Smooth muscle cell (in vitro differentiated cells): ENCODE results near the gene GPRC5A. TPM values are rescaled to one million over a fixed set of nuclear protein-coding genes. Genes with fewer than 3 reads are reported as not detected.

Experiments used
- DNase-seq: peaks from one replicate; lab custom pipeline; 2025; ENCODE audit not compliant: unreplicated experiment; lab: John Stamatoyannopoulos, UW
- H2AFZ ChIP-seq: fragments of 200-600 bp; sonication (generic); 2 replicates; pipeline ENCODE4 v1.6.0; 2016; ENCODE audit warnings: antibody characterized with exemption, low read depth, mild to moderate bottlenecking
- H3F3A ChIP-seq: fragments of 200-600 bp; sonication (generic); 2 replicates; pipeline ENCODE4 v1.6.0; 2017; ENCODE audit warnings: antibody characterized with exemption, low read depth
- H3K27ac ChIP-seq: fragments of 200-600 bp; sonication (generic); 2 replicates; pipeline ENCODE4 v1.5.1; 2016; ENCODE audit warnings: low read depth, mild to moderate bottlenecking
- H3K27me3 ChIP-seq: fragments of 200-600 bp; sonication (generic); 2 replicates; pipeline ENCODE4 v1.6.1; 2016; ENCODE audit warnings: low read depth, mild to moderate bottlenecking
- H3K36me3 ChIP-seq: fragments of 200-600 bp; sonication (generic); 2 replicates; pipeline ENCODE4 v1.5.1; 2016; ENCODE audit warnings: low read depth
- H3K4me1 ChIP-seq: fragments of 200-600 bp; sonication (generic); 2 replicates; pipeline ENCODE4 v1.5.1; 2016; ENCODE audit warnings: low read depth
- H3K4me2 ChIP-seq: fragments of 200-600 bp; sonication (generic); 2 replicates; pipeline ENCODE4 v1.6.0; 2016; ENCODE audit warnings: mild to moderate bottlenecking
- H3K4me3 ChIP-seq: fragments of 200-600 bp; sonication (generic); 2 replicates; pipeline ENCODE4 v1.5.1; 2016; ENCODE audit warnings: mild to moderate bottlenecking
- H3K79me2 ChIP-seq: fragments of 200-600 bp; sonication (generic); 2 replicates; pipeline ENCODE4 v1.6.0; 2016; ENCODE audit warnings: low read depth, mild to moderate bottlenecking
- H3K9ac ChIP-seq: fragments of 200-600 bp; sonication (generic); 2 replicates; pipeline ENCODE4 v1.6.0; 2016; ENCODE audit warnings: low read depth
- H3K9me3 ChIP-seq: fragments of 200-600 bp; sonication (generic); replicated peaks from 2 replicates; pipeline ENCODE4 v1.5.1; 2016; ENCODE audit warnings: low read depth
- H4K20me1 ChIP-seq: fragments of 200-600 bp; sonication (generic); 2 replicates; pipeline ENCODE4 v1.6.0; 2016; ENCODE audit warnings: low read depth
- CTCF ChIP-seq: fragments of 200-600 bp; sonication (generic); IDR thresholded peaks from 2 replicates; pipeline ENCODE4 v1.5.1; 2017; ENCODE audit warnings: borderline replicate concordance, mild to moderate bottlenecking, antibody characterized with exemption; ENCODE audit not compliant: insufficient read depth, poor library complexity, severe bottlenecking
- WGBS: methylation state at CpG from one replicate; pipeline ENCODE4 v1.1.7; 2016; ENCODE audit warnings: low lambda C conversion rate; 5-methylcytosine and 5-hydroxymethylcytosine counted together
- polyA plus RNA-seq: library from polyadenylated mRNA; unstranded; fragments of >200 nt; fragmentation: Nextera tagmentation; extraction: Ambion mirVana; gene quantifications from 2 replicates; pipeline ENCODE4 v1.2.1, GENCODE V29; 2016
- total RNA-seq: library from RNA; depleted of rRNA; stranded (reverse); fragments of >200 nt; gene quantifications from 2 replicates; pipeline ENCODE4 v1.2.3, GENCODE V29; 2014

GPRC5A gene
- total and polyA plus RNA-seq, 2 experiments from 2014 or later = 13.6 to 39.2 TPM

- Histone ChIP-seq H4K20me1 (no peaks in the 10 kb centered on the region), H3K4me1 (no peaks in the 10 kb centered on the region), H3K9me3 (no peaks in the 10 kb centered on the region), H3K79me2 (no peaks in the 10 kb centered on the region), H3K4me3 (no peak overlapping the region), H3K27ac (no peak overlapping the region), H3F3A (no peaks in the 10 kb centered on the region), H3K36me3 (no peaks in the 10 kb centered on the region), H2AFZ (no peak overlapping the region), H3K27me3 (no peaks in the 10 kb centered on the region), H3K4me2 (no peak overlapping the region), H3K9ac (no peak overlapping the region)
- TF ChIP-seq CTCF = no peak
- WGBS = 97% methylated on average over 6 of the region's 6 CpGs
- no peak for DNase-seq
These were observed 38.3 kb downstream of the GPRC5A start for GRCh38 chr12:12929696-12930095.

- Histone ChIP-seq H3K27ac (no peak overlapping the region), H3K36me3 (no peaks in the 10 kb centered on the region), H2AFZ (no peak overlapping the region), H4K20me1 (no peaks in the 10 kb centered on the region), H3K4me3 (no peak overlapping the region), H3K79me2 (no peaks in the 10 kb centered on the region), H3K4me2 (no peak overlapping the region), H3K4me1 (no peaks in the 10 kb centered on the region), H3K9me3 (no peaks in the 10 kb centered on the region), H3F3A (no peaks in the 10 kb centered on the region), H3K27me3 (no peaks in the 10 kb centered on the region), H3K9ac (no peak overlapping the region)
- 84% methylated on average over 2 of the region's 2 CpGs for WGBS
- TF ChIP-seq CTCF = no peak
- DNase-seq = no peak
These were observed 39.4 kb downstream of the GPRC5A start for GRCh38 chr12:12930633-12931219.

- no peaks in the 10 kb centered on the region for H3K79me2 ChIP-seq
- no peaks in the 10 kb centered on the region for H3K27me3 ChIP-seq
- H3F3A ChIP-seq = no peaks in the 10 kb centered on the region
- no peak for TF ChIP-seq CTCF
- H3K36me3 ChIP-seq = no peaks in the 10 kb centered on the region
- no peak overlapping the region for H2AFZ ChIP-seq
- no peaks in the 10 kb centered on the region for H3K9me3 ChIP-seq
- WGBS = 93% methylated on average over 4 of the region's 4 CpGs
- DNase-seq = no peak
- H3K4me3 ChIP-seq = no peak overlapping the region
- H3K4me2 ChIP-seq = no peak overlapping the region
- no peaks in the 10 kb centered on the region for H3K4me1 ChIP-seq
- no peak overlapping the region for H3K27ac ChIP-seq
- H3K9ac ChIP-seq = no peak overlapping the region
- H4K20me1 ChIP-seq = no peaks in the 10 kb centered on the region
These were observed 42.4 kb downstream of the GPRC5A start for GRCh38 chr12:12933742-12934141.

GRCh38 chr12:12934556-12934955 is 43.2 kb downstream of the GPRC5A start:
- 73% methylated on average over 8 of the region's 8 CpGs for WGBS
- no peak overlapping the region for H3K9ac ChIP-seq
- H3K79me2 ChIP-seq = no peaks in the 10 kb centered on the region
- H3K4me1 ChIP-seq = no peaks in the 10 kb centered on the region
- H3K4me3 ChIP-seq = no peak overlapping the region
- H3K36me3 ChIP-seq = no peaks in the 10 kb centered on the region
- H3K4me2 ChIP-seq = no peak overlapping the region
- H3K27me3 ChIP-seq = no peaks in the 10 kb centered on the region
- no peak for DNase-seq
- H3F3A ChIP-seq = no peaks in the 10 kb centered on the region
- H4K20me1 ChIP-seq = no peaks in the 10 kb centered on the region
- no peak overlapping the region for H2AFZ ChIP-seq
- TF ChIP-seq CTCF = no peak
- no peak overlapping the region for H3K27ac ChIP-seq
- H3K9me3 ChIP-seq = no peaks in the 10 kb centered on the region
